Measurements from ENCODE around the gene JAK1.
"Not testable (repeated sequence)": the region's sequence is repeated elsewhere in the genome, so short reads cannot be mapped to it uniquely, and the experiment has no call there.

Gene JAK1

GRCh38 chr1:64966158-64966971 lies at the start of gene JAK1:
TSS of gene JAK1 (minus strand) at chr1:64966549. CDS start at chr1:64886264, 80,285 bp downstream.
- no peak for FAIRE-seq

GRCh38 chr1:65014321-65014720 lies 48.0 kb upstream of the JAK1 start:
- no peak for FAIRE-seq

GRCh38 chr1:65011983-65012382 lies 45.6 kb upstream of the JAK1 start:
- FAIRE-seq, result no peak

DNA sequence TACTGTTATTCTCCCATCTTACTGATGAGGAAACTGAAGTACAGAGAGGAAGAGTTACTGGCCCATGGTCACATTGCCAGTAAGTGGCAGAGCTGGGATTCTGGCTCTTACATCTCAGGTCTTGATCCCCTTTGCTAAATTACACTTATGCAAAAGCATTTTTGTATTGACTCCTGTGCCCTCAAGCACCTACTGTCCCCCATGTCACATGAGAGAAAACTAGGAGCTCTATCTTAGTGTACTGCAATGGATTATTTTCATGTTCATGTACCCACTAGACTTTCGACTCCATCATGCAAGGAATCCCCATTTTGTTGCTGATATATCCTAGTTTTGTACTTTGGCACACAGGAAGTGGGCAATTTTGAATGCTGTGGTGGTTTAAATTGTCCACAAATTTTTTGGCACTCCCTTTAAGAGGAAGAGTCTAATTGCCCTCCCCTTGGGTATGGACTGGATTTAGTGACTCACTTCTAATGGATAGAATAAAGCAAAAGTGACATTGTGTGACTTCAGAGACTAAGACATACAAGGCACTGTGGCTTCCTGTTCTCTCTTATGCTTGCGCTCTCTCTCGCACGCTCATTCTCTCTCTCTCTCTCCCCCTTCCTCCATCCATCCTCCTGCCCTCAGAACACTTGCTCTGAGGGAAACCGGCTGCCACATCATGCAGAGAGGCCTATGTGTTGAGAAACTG lies 43.5 kb upstream of the JAK1 start:
- FAIRE-seq, result no peak

GRCh38 chr1:65009176-65009575 lies 42.8 kb upstream of the JAK1 start:
- FAIRE-seq, result no peak

GRCh38 chr1:65006806-65007205 lies 40.5 kb upstream of the JAK1 start:
- no peak for FAIRE-seq

GRCh38 chr1:65003316-65003664 lies 36.9 kb upstream of the JAK1 start:
- no peak for FAIRE-seq

GRCh38 chr1:65002508-65003315 lies 36.4 kb upstream of the JAK1 start:
- FAIRE-seq, result no peak

- no peak for FAIRE-seq
These were observed 35.8 kb upstream of the JAK1 start for GRCh38 chr1:65002156-65002507.

DNA sequence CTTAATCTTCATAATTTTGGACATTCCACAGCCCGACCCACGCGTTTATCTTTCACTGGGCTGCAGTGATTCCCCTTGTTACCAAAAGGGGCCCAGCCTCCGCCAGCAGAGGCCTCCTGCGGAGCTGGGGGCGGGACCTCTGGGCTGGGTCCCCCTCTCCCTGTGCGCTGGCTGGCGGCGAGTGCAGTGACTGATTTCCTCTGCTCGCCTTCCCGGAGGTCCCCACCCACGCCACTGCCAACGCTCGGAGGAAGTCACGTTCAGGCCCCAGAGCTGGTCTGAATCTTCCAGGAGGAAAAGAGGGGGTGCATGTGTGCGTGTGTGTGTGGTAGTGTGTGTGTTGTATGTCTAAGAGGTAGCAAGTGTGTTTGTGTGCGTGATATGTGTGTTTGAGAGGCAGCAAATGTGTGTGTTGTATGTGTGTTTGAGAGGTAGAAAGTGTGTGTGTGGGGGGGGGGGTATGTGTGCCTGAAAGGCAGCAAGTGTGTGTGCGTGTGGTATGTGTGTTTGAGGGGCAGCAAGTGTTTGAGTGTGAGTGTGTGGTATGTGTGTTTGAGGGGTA lies 35.0 kb upstream of the JAK1 start:
- FAIRE-seq, result no peak

DNA sequence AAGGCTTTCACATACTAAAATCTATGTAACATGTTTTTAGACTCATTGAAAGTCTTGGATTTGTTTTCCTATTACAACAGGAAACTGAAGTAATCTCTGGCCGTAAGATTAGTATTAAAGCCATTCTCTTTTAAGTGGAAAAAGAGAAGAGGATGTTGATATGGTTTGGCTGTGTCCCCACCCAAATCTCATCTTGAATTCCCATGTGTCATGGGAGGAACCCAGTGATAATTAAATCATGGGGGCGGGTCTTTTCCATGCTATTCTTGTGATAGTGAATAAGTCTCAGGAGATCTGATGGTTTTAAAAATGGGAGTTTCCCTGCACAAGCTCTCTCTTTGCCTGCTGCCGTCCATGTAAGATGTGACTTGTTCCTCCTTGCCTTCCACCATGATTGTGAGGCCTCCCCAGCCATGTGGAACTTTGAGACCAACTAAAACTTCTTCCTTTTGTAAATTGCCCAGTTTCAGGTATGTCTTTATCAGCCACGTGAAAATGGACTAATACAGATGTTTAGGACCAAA lies 32.1 kb upstream of the JAK1 start:
- FAIRE-seq, result not testable (repeated sequence)

- FAIRE-seq, result no peak
These were observed 30.4 kb upstream of the JAK1 start for GRCh38 chr1:64996541-64997257.

DNA sequence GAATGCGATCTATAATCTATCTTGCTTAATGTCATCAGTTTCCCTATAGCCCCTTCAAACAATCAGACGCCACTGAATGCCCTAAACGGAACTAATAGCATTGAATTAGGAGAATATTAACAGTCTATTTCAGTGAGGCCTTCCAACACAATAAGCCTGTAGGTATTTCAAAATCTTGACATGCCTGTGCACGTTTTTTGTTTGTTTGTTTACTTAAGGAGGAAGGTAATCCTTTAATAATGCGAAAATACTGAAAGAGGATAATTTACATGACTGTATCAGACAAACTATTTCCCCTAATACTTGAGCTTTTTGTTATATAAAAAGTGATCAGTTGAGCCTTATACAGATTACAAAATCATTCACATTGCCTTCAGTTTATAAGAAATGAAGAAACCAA lies 29.0 kb upstream of the JAK1 start:
- FAIRE-seq, result no peak

DNA sequence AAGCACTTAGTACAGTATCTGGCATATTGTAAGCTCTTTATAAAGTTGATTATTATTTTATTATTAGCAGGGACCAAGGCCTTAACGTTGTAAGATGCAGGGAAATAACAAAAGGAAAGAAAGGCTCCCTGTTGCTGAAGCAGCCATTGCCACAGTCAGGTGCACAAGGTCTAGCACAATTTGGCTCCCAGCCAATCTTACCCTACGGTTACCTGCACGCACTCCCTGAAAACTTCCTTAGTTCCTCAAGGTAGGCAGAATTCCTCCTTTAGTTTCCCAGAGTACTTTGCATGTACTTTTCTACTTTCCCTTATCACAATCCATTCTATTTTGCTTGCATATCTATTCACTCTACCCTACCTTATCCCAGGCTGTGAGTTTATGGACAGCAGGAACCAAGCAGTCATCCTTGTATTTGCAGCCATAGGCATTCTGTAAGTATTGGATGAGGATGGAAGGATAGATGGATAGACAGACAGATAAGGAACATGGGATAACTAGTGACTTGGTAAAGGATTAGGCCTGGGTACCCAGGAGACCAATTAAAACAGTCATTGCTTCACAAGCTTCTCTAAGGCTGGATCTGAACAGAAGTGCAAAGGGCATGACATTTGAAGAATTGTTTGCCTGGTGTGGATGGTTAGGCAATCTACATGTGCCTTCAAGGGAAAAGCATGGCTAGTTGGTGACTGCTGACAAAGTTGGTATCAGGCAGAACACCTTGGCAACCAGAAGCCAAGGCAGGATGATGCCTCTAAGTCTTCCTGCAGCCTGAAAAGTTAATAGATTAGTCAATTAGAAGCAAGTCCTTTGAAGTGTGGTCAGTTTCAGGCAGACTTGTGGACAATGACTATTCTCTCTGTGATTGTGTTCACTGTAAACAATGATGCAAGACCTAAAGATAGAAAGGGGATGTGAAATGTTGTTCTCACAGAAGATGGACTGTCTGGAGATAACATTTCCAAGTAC lies 20.8 kb upstream of the JAK1 start:
- FAIRE-seq, result no peak

GRCh38 chr1:64984737-64985136 lies 18.4 kb upstream of the JAK1 start:
- FAIRE-seq, result no peak

DNA sequence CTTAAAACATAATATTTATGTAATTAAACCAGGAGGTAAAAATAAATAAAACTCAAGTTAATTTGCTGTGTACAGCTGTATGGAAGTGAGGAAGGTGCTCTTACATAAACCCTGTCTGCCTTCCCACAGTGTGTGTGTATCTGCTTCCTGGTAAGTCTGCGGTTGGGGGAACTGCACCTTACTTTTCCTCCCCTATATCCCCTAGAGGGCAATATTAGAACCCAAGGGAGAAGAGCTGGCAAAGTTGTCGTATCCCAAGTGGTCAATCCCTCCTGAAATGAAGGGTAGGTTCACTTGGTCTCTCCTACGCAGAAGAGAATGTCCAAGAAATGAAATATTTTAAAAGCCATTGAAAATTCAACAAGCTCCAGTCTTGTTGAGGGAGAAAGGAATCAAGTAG lies 17.8 kb upstream of the JAK1 start:
- FAIRE-seq, result no peak

DNA sequence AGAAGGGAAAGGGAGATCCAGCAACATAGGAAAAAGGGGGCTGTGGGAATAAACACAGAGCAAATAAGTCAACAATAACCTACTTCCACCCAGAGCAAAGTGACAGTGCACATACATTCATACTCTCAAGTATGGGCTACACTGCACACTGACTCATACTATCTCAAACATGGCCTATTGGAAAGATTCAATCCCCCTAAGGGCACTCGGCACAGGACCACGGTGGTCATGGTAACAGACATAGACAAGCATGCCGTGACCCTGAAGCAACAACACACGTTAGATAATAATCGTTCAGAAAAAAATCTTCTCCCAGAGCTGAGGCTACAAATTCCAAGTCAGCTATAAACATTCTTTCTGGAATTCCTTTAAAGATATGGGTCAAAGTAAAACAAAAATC lies 16.8 kb upstream of the JAK1 start:
- FAIRE-seq, result no peak

DNA sequence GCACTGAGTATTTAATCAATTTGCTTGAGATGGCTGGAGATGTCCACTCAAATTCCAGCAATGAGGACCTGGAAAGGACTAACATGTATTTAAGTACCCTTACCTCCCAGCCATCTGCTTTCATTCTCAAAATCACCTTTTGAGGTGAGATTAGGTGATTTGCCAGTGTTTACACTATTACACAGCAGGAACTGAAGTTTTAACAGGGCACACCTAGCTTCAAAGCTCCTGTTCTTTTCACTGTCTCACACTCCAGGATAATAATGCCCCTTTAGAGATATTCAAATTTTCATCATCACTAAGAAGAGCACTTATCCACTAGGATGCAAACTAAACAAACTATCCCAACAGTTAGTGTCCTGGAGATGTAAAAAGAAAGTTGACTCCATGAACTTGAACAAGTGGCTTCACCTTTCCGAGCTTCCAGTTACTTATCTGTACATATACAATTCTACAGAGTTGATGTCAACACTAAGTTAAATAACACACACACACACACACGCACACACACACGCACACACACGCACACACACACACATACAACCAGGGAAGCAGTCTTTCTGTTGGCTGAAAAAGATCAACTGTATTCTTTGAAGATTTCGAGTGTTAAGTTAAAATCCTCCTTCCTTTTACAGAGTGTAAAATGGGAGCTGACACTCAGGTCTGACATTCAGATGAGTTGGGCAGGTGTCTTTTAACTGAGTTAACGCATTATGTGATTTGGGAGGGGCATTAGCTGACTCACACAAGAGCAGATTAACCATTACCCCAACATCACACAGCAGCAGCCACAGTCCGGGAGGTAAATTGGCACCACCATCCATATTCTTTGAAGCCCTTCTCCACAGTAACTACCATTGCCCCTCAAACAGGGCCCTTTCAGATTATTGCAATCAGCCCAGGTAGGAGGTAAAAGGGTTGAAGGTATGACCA lies 15.5 kb upstream of the JAK1 start:
- no peak for FAIRE-seq

GRCh38 chr1:64980745-64981600 lies 14.6 kb upstream of the JAK1 start:
- no peak for FAIRE-seq
